Measurements from ENCODE around the gene ASB1. TPM values are rescaled to one million over a fixed set of nuclear protein-coding genes. Genes with fewer than 3 reads are reported as not detected.

Gene ASB1
- total RNA-seq, 1 donor from 2014 or later, result 29.7 TPM

GRCh38 chr2:238492840-238493239 is 66.1 kb downstream of the ASB1 start:
- no peak overlapping the region for H3K4me3 ChIP-seq (ENCODE audit: low read depth, low read length)
- TF ChIP-seq CTCF (conservative IDR thresholded peaks at IDR 0.05; ENCODE audit: low read depth, low read length), result no peak
- no peak for DNase-seq (ENCODE audit: low read depth)

GRCh38 chr2:238493411-238493810 is 66.7 kb downstream of the ASB1 start:
- no peak for DNase-seq (ENCODE audit: low read depth)
- H3K4me3 ChIP-seq (ENCODE audit: low read depth, low read length), result no peak overlapping the region
- TF ChIP-seq CTCF (conservative IDR thresholded peaks at IDR 0.05; ENCODE audit: low read depth, low read length), result no peak

GRCh38 chr2:238493880-238494572 is 67.3 kb downstream of the ASB1 start:
- no peak overlapping the region for H3K4me3 ChIP-seq (ENCODE audit: low read depth, low read length)
- DNase-seq (ENCODE audit: low read depth), result no peak
- no peak for TF ChIP-seq CTCF (conservative IDR thresholded peaks at IDR 0.05; ENCODE audit: low read depth, low read length)

DNA sequence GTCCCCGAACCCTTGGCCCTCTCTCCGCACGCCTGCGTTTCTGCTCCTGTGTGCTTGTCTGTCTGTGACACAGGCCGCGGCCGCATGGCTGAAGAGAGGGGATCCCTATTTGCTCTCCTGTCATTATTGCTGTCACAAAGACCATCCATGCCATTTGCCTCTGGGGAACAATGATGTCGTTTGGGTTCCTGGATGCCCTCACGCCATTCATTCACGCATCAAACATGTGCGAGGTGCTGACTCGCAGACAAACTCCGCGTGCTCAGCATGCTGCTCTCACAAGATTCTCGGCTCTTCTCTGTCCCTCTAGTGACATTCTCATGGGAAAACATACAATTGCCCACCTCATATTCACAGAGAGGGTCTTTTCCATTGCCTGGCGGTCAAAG is 67.8 kb downstream of the ASB1 start:
- no peak for TF ChIP-seq CTCF (conservative IDR thresholded peaks at IDR 0.05; ENCODE audit: low read depth, low read length)
- no peak for DNase-seq (ENCODE audit: low read depth)

GRCh38 chr2:238495422-238495821 is 68.7 kb downstream of the ASB1 start:
- TF ChIP-seq CTCF (conservative IDR thresholded peaks at IDR 0.05; ENCODE audit: low read depth, low read length), result no peak
- DNase-seq (ENCODE audit: low read depth), result no peak
- no peak overlapping the region for H3K4me3 ChIP-seq (ENCODE audit: low read depth, low read length)

More for the DNA sequence above, 67.8 kb downstream of the ASB1 start:
- H3K4me3 ChIP-seq (ENCODE audit: low read depth, low read length), result no peak overlapping the region

- TF ChIP-seq CTCF (conservative IDR thresholded peaks at IDR 0.05; ENCODE audit: low read depth, low read length), result no peak
Measured at GRCh38 chr2:238496756-238497609, 70.3 kb downstream of the ASB1 start.

More at GRCh38 chr2:238496756-238497609, 70.3 kb downstream of the ASB1 start:
- no peak for DNase-seq (ENCODE audit: low read depth)
- no peak overlapping the region for H3K4me3 ChIP-seq (ENCODE audit: low read depth, low read length)

Measured in epithelial cell of proximal tubule (primary cell).